Non-pigmented ciliary epithelial cell (primary cell): ENCODE results near the gene ARHGAP32.

Experiments used
- DNase-seq: peaks from one replicate; pipeline ENCODE4 v3.0.0-alpha.2; 2010; ENCODE audit warnings: low read depth

Gene ARHGAP32

GRCh38 chr11:129192150-129192549 is at the start of gene ARHGAP32:
TSS of gene ARHGAP32 (minus strand) at chr11:129192325. CDS start at chr11:129192198, 127 bp downstream.
- no peak for DNase-seq

GRCh38 chr11:129239207-129239606 is 47.1 kb upstream of the ARHGAP32 start:
- no peak for DNase-seq

GRCh38 chr11:129237880-129238638 is 45.9 kb upstream of the ARHGAP32 start:
- no peak for DNase-seq

- no peak for DNase-seq
These were observed 45.3 kb upstream of the ARHGAP32 start for GRCh38 chr11:129237456-129237855.

- DNase-seq: no peak
These were observed 44.7 kb upstream of the ARHGAP32 start for GRCh38 chr11:129236850-129237249.

- DNase-seq: no peak
These were observed 42.9 kb upstream of the ARHGAP32 start for GRCh38 chr11:129234978-129235377.

GRCh38 chr11:129230006-129230405 is 37.9 kb upstream of the ARHGAP32 start:
- DNase-seq: no peak

- DNase-seq: no peak
These were observed 34.2 kb upstream of the ARHGAP32 start for GRCh38 chr11:129226207-129226798.

GRCh38 chr11:129225190-129225589 is 33.1 kb upstream of the ARHGAP32 start:
- DNase-seq: peak; percentile 61

GRCh38 chr11:129224538-129224937 is 32.4 kb upstream of the ARHGAP32 start:
- no peak for DNase-seq

- DNase-seq: no peak
These were observed 31.6 kb upstream of the ARHGAP32 start for GRCh38 chr11:129223701-129224149.

- DNase-seq: no peak
These were observed 31.1 kb upstream of the ARHGAP32 start for GRCh38 chr11:129223260-129223659.

- no peak for DNase-seq
These were observed 30.0 kb upstream of the ARHGAP32 start for GRCh38 chr11:129222158-129222557.

- DNase-seq: no peak
These were observed 23.6 kb upstream of the ARHGAP32 start for GRCh38 chr11:129215506-129216245.

GRCh38 chr11:129214710-129215295 is 22.7 kb upstream of the ARHGAP32 start:
- no peak for DNase-seq

GRCh38 chr11:129213261-129213660 is 21.1 kb upstream of the ARHGAP32 start:
- no peak for DNase-seq

GRCh38 chr11:129211397-129211796 is 19.3 kb upstream of the ARHGAP32 start:
- DNase-seq: no peak

- DNase-seq: no peak
These were observed 18.7 kb upstream of the ARHGAP32 start for GRCh38 chr11:129210831-129211181.

GRCh38 chr11:129209891-129210830 is 18.0 kb upstream of the ARHGAP32 start:
- no peak for DNase-seq

- DNase-seq: no peak
These were observed 16.7 kb upstream of the ARHGAP32 start for GRCh38 chr11:129208863-129209262.

- DNase-seq: no peak
These were observed 12.2 kb upstream of the ARHGAP32 start for GRCh38 chr11:129204150-129204838.
